Stimulated activated CD8-positive, alpha-beta memory T cell treated with anti-CD3 and anti-CD28 coated beads, Interleukin-15, amount 100 ng/mL, for 1 hour (primary cell): Measurements from ENCODE around the gene TNFRSF25.
"Not testable (repeated sequence)": the region's sequence is repeated elsewhere in the genome, so short reads cannot be mapped to it uniquely, and the experiment has no call there.

Source experiments
- DNase-seq: peaks from one replicate; pipeline ENCODE4 v3.0.0-alpha.2; 2020; ENCODE audit warnings: low read depth

Gene TNFRSF25

GRCh38 chr1:6435547-6435946 is 30.4 kb downstream of the TNFRSF25 start:
- no peak for DNase-seq

GRCh38 chr1:6435129-6435528 is 30.8 kb downstream of the TNFRSF25 start:
- no peak for DNase-seq

GRCh38 chr1:6434186-6434585 is 31.8 kb downstream of the TNFRSF25 start:
- no peak for DNase-seq

GRCh38 chr1:6431645-6432579 is 34.1 kb downstream of the TNFRSF25 start:
- not testable (repeated sequence) for DNase-seq

- not testable (repeated sequence) for DNase-seq
These were observed 36.1 kb downstream of the TNFRSF25 start for GRCh38 chr1:6429660-6430411.

GRCh38 chr1:6428453-6428852 is 37.5 kb downstream of the TNFRSF25 start:
- DNase-seq = not testable (repeated sequence)

- DNase-seq = no peak
These were observed 38.3 kb downstream of the TNFRSF25 start for GRCh38 chr1:6427441-6428390.

- DNase-seq = no peak
These were observed 39.0 kb downstream of the TNFRSF25 start for GRCh38 chr1:6426972-6427350.

- no peak for DNase-seq
These were observed 39.5 kb downstream of the TNFRSF25 start for GRCh38 chr1:6426277-6426971.

- DNase-seq = no peak
These were observed 40.3 kb downstream of the TNFRSF25 start for GRCh38 chr1:6425658-6426057.

GRCh38 chr1:6424619-6425593 is 41.1 kb downstream of the TNFRSF25 start, which contains the start of gene ESPN:
ESPN (plus strand) TSS chr1:6424776; CDS start chr1:6424956, 180 bp downstream.
- DNase-seq = no peak

- DNase-seq = no peak
These were observed 41.9 kb downstream of the TNFRSF25 start for GRCh38 chr1:6424000-6424565.

- peak; percentile 55 for DNase-seq
These were observed 42.5 kb downstream of the TNFRSF25 start for GRCh38 chr1:6423321-6423999.

- no peak for DNase-seq
These were observed 44.7 kb downstream of the TNFRSF25 start for GRCh38 chr1:6421266-6421665.

GRCh38 chr1:6420454-6421042 is 45.4 kb downstream of the TNFRSF25 start:
- no peak for DNase-seq

- no peak for DNase-seq
These were observed 46.0 kb downstream of the TNFRSF25 start, which contains the start of gene HES2 for GRCh38 chr1:6419804-6420453. HES2 (minus strand) TSS chr1:6419919; CDS start chr1:6419820, 99 bp downstream.

- DNase-seq = no peak
These were observed 46.6 kb downstream of the TNFRSF25 start for GRCh38 chr1:6419397-6419803.
